ENCODE measurements around the gene PRDM11.

DNA sequence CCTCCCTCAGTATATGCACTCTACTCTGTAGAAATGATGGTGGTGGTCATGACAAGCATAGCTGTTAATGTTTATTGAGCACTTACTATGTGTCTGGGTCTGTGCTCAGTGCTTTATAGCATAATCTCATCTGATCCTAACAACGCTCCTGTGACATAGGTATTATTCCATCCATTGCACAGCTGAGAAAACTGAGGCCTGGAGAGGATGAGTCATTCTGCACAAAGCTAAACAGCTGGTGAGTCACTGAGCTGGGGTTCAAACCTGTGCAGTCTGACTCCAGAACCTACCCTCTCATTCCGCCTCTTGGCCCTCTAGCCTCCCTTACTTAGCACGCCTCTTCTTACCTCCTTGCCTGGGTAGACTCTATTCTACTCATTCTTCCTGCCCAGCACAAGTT, 41.7 kb downstream of the PRDM11 start:
- TF ChIP-seq, protein P1, sequence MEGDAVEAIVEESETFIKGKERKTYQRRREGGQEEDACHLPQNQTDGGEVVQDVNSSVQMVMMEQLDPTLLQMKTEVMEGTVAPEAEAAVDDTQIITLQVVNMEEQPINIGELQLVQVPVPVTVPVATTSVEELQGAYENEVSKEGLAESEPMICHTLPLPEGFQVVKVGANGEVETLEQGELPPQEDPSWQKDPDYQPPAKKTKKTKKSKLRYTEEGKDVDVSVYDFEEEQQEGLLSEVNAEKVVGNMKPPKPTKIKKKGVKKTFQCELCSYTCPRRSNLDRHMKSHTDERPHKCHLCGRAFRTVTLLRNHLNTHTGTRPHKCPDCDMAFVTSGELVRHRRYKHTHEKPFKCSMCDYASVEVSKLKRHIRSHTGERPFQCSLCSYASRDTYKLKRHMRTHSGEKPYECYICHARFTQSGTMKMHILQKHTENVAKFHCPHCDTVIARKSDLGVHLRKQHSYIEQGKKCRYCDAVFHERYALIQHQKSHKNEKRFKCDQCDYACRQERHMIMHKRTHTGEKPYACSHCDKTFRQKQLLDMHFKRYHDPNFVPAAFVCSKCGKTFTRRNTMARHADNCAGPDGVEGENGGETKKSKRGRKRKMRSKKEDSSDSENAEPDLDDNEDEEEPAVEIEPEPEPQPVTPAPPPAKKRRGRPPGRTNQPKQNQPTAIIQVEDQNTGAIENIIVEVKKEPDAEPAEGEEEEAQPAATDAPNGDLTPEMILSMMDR (conservative IDR thresholded peaks at IDR 0.05; ENCODE audit: low read depth, low read length), result no peak
- no peak for TF ChIP-seq EZH2 (IDR thresholded peaks at IDR 0.05; ENCODE audit: borderline replicate concordance, low read depth, low read length, poor library complexity, severe bottlenecking)

All from A673 (cell line).